Calu3 (cell line): ENCODE measurements around the gene NIPBL. TPM values are rescaled to one million over a fixed set of nuclear protein-coding genes. Genes with fewer than 3 reads are reported as not detected.

ENCODE experiments used
- Bru-seq: library from RNA; stranded (reverse); fragments of 400-500 nt; gene quantifications from one replicate; lab custom pipeline; 2021; lab: Mats Ljungman, UMichigan
- BruChase-seq, 2 experiments: library from RNA; stranded (reverse); fragments of 400-500 nt; gene quantifications; one replicate each; lab custom pipeline; 2021; lab: Mats Ljungman, UMichigan
- BruUV-seq: library from RNA; stranded (reverse); fragments of 400-500 nt; replicated peaks from 2 replicates; lab custom pipeline; 2021; lab: Mats Ljungman, UMichigan
- CTCF ChIA-PET: fragments of 300-600 bp; sonication (Branson Sonifier 250); formaldehyde crosslinking; loops from one replicate; lab custom pipeline; 2022; ENCODE audit warnings: antibody characterized with exemption; lab: Charles Lee
- DNase-seq: peaks from one replicate; pipeline ENCODE4 v3.0.0; 2022
- H3K27ac Mint-ChIP-seq: one replicate; pipeline ENCODE4 v1.8.0; 2022; ENCODE audit warnings: mixed read lengths; ENCODE audit not compliant: unreplicated experiment
- H3K27me3 Mint-ChIP-seq: one replicate; pipeline ENCODE4 v1.8.0; 2022; ENCODE audit warnings: mixed read lengths; ENCODE audit not compliant: unreplicated experiment
- H3K36me3 Mint-ChIP-seq: one replicate; pipeline ENCODE4 v1.8.0; 2022; ENCODE audit warnings: mild to moderate bottlenecking, moderate library complexity, mixed read lengths; ENCODE audit not compliant: insufficient read depth, unreplicated experiment
- H3K4me1 Mint-ChIP-seq: one replicate; pipeline ENCODE4 v1.8.0; 2022; ENCODE audit warnings: mild to moderate bottlenecking, low read depth, mixed read lengths; ENCODE audit not compliant: unreplicated experiment
- H3K4me3 Mint-ChIP-seq: one replicate; pipeline ENCODE4 v1.8.0; 2022; ENCODE audit warnings: mild to moderate bottlenecking, low read depth, moderate library complexity, mixed read lengths; ENCODE audit not compliant: unreplicated experiment
- H3K9me3 Mint-ChIP-seq: one replicate; pipeline ENCODE4 v1.8.0; 2022; ENCODE audit warnings: low read depth, mixed read lengths; ENCODE audit not compliant: unreplicated experiment
- intact Hi-C: fragments of 100-400 bp; cut with micrococcal nuclease; formaldehyde crosslinking; loops from one replicate; pipeline ENCODE4 v1.10.0; 2022; ENCODE audit not compliant: unreplicated experiment
- long read RNA-seq: library from polyadenylated mRNA; stranded (forward); transcript quantifications from one replicate; pipeline ENCODE4 v2.0.0, GENCODE V29; 2022
- total RNA-seq: library from RNA; stranded (reverse); gene quantifications from 2 replicates; pipeline ENCODE4 v1.2.3, GENCODE V29; 2022
- TF ChIP-seq, protein P1 (sequence below): fragments of 200-600 bp; IDR thresholded peaks from one replicate; pipeline ENCODE4 v1.8.0; 2022; ENCODE audit warnings: antibody characterized with exemption; ENCODE audit not compliant: unreplicated experiment

Gene NIPBL, protein sequence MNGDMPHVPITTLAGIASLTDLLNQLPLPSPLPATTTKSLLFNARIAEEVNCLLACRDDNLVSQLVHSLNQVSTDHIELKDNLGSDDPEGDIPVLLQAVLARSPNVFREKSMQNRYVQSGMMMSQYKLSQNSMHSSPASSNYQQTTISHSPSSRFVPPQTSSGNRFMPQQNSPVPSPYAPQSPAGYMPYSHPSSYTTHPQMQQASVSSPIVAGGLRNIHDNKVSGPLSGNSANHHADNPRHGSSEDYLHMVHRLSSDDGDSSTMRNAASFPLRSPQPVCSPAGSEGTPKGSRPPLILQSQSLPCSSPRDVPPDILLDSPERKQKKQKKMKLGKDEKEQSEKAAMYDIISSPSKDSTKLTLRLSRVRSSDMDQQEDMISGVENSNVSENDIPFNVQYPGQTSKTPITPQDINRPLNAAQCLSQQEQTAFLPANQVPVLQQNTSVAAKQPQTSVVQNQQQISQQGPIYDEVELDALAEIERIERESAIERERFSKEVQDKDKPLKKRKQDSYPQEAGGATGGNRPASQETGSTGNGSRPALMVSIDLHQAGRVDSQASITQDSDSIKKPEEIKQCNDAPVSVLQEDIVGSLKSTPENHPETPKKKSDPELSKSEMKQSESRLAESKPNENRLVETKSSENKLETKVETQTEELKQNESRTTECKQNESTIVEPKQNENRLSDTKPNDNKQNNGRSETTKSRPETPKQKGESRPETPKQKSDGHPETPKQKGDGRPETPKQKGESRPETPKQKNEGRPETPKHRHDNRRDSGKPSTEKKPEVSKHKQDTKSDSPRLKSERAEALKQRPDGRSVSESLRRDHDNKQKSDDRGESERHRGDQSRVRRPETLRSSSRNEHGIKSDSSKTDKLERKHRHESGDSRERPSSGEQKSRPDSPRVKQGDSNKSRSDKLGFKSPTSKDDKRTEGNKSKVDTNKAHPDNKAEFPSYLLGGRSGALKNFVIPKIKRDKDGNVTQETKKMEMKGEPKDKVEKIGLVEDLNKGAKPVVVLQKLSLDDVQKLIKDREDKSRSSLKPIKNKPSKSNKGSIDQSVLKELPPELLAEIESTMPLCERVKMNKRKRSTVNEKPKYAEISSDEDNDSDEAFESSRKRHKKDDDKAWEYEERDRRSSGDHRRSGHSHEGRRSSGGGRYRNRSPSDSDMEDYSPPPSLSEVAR (N-terminal part only)
- total RNA-seq (53.1 and 53.2 TPM in 2 replicates), Bru-seq, nascent RNA (percentile 91 among the genes with signal in this experiment), BruChase-seq, experiment 1, labeled RNA remaining after a 6-hour chase (percentile 83 among the genes with signal in this experiment), BruChase-seq, experiment 2, labeled RNA remaining after a 2-hour chase (percentile 85 among the genes with signal in this experiment)
- long read RNA-seq, partial matches to known transcripts: 1 of 7 reads
- long read RNA-seq, other reads (novel, unspliced or antisense): 6 of 7 reads

DNA sequence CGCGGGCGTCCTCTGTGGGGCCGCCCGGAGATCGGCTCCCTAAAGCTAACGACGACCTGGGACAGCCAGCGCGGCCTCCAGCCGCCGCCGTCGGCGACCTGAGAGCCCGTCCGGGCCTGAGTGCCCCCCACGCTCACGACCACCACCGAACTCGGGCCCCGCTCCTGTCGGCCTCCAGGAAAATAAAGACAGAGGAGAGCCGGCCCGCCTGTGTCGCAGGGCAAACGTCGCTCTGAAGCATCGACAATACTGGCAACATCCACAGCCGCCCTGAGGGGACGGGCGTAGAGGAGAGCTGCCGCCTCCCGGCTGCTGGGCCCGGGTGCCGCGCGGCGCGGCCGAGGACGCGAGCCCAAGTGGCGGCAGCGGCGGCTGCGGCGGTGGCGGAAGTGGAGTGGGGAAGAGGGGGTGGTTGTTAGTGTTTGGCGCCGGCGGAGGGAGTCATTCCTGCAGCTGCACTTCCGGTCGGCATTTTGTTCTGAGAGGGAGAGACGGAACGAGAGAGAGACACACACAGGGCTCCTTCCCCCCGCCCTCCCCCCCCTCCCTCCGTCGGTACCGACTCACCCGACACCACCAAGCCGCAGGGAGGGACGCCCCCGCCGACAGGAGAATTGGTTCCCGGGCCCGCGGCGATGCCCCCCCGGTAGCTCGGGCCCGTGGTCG, at the start of gene NIPBL:
NIPBL (plus strand) TSS at position 471 of the 666 bp plus-strand sequence. CDS start 76,928 bp downstream, outside the sequence.
- intact Hi-C loops: loop anchor here (5.0 kb wide), 1 partner anchor 131 kb away; no protein-coding TSS in a partner anchor
- Mint-ChIP-seq H3K9me3 (no peaks in the 10 kb centered on the region), H3K27ac (peak within 1 kb of the TSS; percentile 65), H3K27me3 (no peaks in the 10 kb centered on the region), H3K36me3 (peaks cover 46% of the 10 kb centered on the region), H3K4me3 (peak within 1 kb of the TSS; percentile 89), H3K4me1 (peaks cover 19% of the 10 kb centered on the region)
- TF ChIP-seq, protein P1, sequence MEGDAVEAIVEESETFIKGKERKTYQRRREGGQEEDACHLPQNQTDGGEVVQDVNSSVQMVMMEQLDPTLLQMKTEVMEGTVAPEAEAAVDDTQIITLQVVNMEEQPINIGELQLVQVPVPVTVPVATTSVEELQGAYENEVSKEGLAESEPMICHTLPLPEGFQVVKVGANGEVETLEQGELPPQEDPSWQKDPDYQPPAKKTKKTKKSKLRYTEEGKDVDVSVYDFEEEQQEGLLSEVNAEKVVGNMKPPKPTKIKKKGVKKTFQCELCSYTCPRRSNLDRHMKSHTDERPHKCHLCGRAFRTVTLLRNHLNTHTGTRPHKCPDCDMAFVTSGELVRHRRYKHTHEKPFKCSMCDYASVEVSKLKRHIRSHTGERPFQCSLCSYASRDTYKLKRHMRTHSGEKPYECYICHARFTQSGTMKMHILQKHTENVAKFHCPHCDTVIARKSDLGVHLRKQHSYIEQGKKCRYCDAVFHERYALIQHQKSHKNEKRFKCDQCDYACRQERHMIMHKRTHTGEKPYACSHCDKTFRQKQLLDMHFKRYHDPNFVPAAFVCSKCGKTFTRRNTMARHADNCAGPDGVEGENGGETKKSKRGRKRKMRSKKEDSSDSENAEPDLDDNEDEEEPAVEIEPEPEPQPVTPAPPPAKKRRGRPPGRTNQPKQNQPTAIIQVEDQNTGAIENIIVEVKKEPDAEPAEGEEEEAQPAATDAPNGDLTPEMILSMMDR: no peak
- peak; percentile 88 for DNase-seq
- BruUV-seq: no TSS peak
- CTCF ChIA-PET: interaction anchor here (1.2 to 1.5 kb wide), 2 partner anchors 11 to 136 kb away, joined by 3 to 4 read pairs; no protein-coding TSS in a partner anchor

DNA sequence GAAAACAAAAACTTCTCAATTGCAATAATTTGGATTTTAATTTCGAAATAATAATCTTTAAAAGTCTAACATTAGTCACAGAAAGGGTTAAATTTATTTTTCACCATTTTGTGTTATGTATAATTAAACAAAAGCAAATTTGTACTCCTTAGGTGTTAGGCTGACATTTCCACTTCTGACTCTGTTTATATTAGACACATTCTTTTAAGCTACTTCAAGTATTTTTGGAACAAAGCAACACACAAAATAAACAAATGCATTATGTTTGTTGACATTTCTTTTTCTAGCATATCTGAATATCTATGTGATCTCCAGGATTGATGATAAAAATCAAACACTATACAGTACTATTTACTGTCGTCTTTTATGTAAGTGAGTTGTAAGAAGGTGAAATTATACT, 44.3 kb upstream of the NIPBL start:
- no TSS peak for BruUV-seq
- Mint-ChIP-seq H3K9me3 (no peaks in the 10 kb centered on the region), H3K4me1 (no peaks in the 10 kb centered on the region), H3K27ac (no peak overlapping the region), H3K4me3 (no peak overlapping the region), H3K36me3 (no peaks in the 10 kb centered on the region), H3K27me3 (peaks cover 25% of the 10 kb centered on the region)
- TF ChIP-seq, protein P1: no peak
- CTCF ChIA-PET: no interaction called here
- intact Hi-C loops: no loop called here
- DNase-seq: no peak

DNA sequence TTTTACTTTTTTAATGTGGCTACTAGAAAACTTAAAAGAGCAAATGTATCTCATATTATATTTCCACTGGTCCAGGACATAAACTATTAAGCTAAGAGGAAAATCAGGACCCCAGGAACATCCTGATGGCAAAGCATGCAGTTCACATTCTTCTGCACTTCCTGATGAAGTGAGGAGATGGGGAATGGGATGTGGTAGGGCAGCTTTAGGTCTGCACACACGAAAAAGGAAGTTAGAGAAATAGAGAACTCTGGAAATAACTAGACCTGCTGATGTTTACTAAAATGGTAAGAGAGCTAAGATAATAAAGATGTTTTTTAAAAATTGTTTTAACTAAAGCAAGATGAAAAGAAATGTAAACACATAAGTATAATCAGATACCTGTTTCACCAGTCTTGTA, 39.7 kb upstream of the NIPBL start:
- H3K27ac Mint-ChIP-seq: no peak overlapping the region
- CTCF ChIA-PET: no interaction called here
- H3K4me3 Mint-ChIP-seq: no peak overlapping the region
- no peaks in the 10 kb centered on the region for H3K27me3 Mint-ChIP-seq
- H3K36me3 Mint-ChIP-seq: no peaks in the 10 kb centered on the region
- no peak for DNase-seq
- TF ChIP-seq, protein P1: no peak
- no peaks in the 10 kb centered on the region for H3K9me3 Mint-ChIP-seq
- no peaks in the 10 kb centered on the region for H3K4me1 Mint-ChIP-seq
- BruUV-seq: no TSS peak
- intact Hi-C loops: no loop called here
